NT2/D1 (cell line): ENCODE measurements around the gene IL4.

Experiments
- SUZ12 ChIP-seq: IDR thresholded peaks from 2 replicates; pipeline ENCODE4 v1.6.1; 2011; ENCODE audit not compliant: insufficient read length, insufficient read depth; ENCODE audit errors: extremely low read depth
- YY1 ChIP-seq: IDR thresholded peaks from 2 replicates; pipeline ENCODE4 v1.6.1; 2011; ENCODE audit not compliant: insufficient read length, insufficient read depth
- ZNF274 ChIP-seq: IDR thresholded peaks from 2 replicates; pipeline ENCODE4 v1.6.1; 2011; ENCODE audit warnings: mild to moderate bottlenecking, low read depth, low read length

DNA sequence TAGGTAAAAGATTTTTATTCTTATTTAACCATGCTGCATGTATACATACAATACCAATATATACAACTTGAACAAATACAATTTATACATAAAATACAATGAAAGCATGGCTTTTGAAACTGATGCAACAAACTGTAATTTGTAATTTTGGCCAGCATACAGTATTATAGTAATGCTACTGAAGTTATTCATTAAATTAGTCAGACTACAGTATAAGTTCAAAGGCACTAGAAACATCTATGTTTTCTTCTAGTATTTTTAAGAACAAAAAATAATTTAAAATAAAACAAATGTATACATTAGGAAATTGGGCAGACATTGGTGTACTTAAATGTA is 18.8 kb downstream of the IL4 start:
- TF ChIP-seq SUZ12: no peak
- TF ChIP-seq YY1: no peak
- TF ChIP-seq ZNF274: no peak
